ENCODE data around the gene KIAA1328. TPM values are rescaled to one million over a fixed set of nuclear protein-coding genes. Genes with fewer than 3 reads are reported as not detected.
A peak's percentile ranks its signal among the peaks of the same experiment; 100 is the strongest.
"Not testable (repeated sequence)": the region's sequence is repeated elsewhere in the genome, so short reads cannot be mapped to it uniquely, and the experiment has no call there.

KIAA1328 gene
- total RNA-seq, 1 donor from 2014 or later = 3.9 TPM

DNA sequence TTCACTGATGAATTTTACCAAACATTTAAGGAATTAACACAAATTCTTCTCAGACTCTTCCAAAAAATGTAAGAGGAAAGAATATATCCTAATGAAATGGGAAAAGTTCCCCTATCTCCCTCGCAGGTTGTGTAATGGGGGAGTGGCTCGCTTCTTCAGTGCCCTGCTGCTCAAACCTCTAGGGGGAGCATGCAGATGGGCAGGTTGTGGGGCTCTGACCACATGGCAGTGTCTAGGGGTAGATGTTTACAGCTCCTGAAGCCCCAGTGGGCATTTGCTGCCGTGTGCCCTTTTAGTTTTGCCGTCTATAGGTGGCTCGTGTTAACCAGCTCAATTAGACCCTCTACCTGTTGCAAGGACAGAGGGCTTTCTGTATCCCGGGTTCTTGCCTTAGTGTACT is 338.0 kb downstream of the KIAA1328 start:
- not testable (repeated sequence) for ATAC-seq; DNase-seq (ENCODE audit: missing footprints)

DNA sequence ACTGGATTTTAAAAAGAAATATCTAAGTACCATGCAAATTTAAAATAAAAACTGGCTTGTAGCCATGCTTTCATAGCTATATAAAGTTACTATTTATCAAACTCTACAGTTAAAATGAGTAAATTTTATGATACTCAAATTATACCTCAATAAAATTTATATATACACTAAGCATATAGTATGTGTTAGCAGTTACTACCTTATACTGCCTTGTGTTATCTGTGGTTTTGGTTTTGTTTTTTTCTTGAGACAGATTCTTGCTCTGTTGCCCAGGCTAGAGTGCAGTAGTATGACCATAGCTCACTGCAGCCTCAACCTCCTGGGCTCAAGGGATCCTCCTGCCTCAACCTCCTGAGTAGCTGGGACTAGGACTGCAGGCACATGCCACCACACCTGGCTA is 342.1 kb downstream of the KIAA1328 start:
- intact Hi-C loops (cut with DNase I) = no loop called here
- no peak for ATAC-seq
- no peak for DNase-seq (ENCODE audit: missing footprints)

More for the DNA sequence above, 338.0 kb downstream of the KIAA1328 start:
- intact Hi-C loops (cut with DNase I) = not testable (repeated sequence)

DNA sequence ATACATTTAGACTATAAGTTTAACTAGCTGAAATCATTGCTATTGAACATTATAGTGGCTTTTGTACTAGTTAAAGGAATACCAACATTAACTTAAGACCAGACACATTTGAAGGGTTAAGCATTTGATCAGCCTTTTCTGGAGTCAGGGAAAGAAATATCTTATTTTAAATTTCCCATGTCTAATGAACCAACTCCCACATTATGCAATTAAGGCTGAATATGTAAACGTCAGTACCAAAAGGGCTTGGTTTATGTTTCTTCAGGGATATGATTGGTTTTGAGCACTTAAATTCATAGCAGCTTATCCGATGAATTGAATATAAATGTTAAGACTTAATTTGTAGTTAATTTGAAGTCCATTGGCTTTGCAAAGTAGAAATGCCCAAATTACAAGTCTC is 344.5 kb downstream of the KIAA1328 start:
- DNase-seq (ENCODE audit: missing footprints) (no peak), ATAC-seq (no peak)
- intact Hi-C loops (cut with DNase I) = no loop called here

- intact Hi-C loops (cut with DNase I) = no loop called here
- ATAC-seq = no peak
- DNase-seq (ENCODE audit: missing footprints) = no peak
Observed at GRCh38 chr18:37175727-37176620, 347.0 kb downstream of the KIAA1328 start.

- intact Hi-C loops (cut with DNase I) = no loop called here
- no peak for DNase-seq (ENCODE audit: missing footprints)
- no peak for ATAC-seq
Observed at GRCh38 chr18:37176621-37176934, 347.7 kb downstream of the KIAA1328 start.

DNA sequence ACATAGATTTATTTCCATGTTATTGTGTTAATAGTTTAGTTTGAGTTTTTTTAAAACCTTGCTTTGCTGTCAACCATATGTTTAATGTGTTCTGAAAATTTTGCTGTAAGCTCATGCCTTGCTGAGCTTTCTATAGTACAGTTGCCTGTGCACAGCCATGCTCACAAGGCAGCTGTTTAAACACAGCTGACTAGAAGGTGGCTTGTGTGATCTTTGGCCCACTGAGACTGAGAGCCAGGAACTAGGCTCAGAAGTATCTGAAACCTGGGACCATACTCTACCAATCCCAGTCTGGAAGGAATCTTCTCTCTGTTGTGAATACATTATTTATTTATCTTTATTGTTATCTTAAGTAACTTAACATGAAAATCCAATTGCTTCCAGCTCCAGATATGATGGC is 350.5 kb downstream of the KIAA1328 start:
- intact Hi-C loops (cut with DNase I) = no loop called here
- ATAC-seq (no peak), DNase-seq (ENCODE audit: missing footprints) (no peak)

DNA sequence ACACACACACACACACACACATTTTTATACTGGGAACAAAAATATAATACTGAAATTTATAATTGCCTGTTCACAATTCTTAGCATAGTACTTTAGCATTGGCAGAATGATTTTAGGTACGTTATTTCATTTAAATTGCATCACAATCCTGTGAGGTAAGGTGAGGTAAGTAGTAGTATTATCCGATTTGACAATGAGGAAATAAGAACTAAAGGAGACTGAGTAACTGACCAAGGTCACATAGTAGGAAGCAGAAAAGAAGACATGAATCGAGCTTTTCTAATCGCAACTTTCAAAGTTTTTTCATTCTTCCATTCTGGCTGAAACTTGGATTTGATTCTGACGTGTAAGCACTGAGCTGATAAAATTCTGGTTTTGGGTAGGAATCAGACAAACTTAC is 351.2 kb downstream of the KIAA1328 start:
- intact Hi-C loops (cut with DNase I) = no loop called here
- DNase-seq (ENCODE audit: missing footprints) = no peak
- ATAC-seq = no peak

DNA sequence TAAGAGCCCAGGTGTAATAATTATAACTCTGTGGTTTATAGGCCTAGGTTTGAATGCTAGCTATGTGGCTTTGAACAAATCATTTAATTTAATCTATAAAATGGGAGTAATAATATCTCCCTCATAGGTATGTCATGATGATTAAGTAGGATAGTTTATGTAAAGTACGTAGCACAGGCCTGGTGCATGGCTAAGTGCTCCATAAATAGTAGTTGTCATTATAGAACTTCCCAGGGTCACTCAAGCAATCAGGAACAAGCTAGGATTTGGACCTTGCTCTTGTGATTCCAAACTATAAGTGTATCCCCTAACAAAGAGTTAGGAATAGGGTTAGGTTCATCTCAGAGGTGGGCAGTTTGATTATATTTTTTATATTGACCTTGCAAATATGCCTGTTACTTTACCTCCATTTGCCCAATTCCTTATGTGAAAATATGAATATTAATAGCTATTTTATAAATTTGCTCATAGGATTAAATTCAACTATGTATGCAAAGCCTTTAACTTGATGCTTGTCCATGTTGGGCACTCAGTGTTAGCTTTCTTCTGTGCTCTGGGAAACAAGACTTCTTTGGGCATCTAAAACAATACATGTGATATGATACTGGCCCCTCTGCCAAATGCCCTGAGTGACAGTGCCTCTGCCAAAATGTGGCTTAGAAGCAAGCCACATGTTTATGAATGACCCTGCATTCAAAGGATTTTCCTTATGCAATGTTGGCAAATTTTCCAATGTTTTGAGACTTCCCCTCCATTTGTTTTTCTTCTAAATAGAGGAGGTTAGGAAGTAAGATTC is 353.6 kb downstream of the KIAA1328 start:
- ATAC-seq (peak; percentile 37), DNase-seq (ENCODE audit: missing footprints) (no peak)
- intact Hi-C loops (cut with DNase I) = no loop called here

DNA sequence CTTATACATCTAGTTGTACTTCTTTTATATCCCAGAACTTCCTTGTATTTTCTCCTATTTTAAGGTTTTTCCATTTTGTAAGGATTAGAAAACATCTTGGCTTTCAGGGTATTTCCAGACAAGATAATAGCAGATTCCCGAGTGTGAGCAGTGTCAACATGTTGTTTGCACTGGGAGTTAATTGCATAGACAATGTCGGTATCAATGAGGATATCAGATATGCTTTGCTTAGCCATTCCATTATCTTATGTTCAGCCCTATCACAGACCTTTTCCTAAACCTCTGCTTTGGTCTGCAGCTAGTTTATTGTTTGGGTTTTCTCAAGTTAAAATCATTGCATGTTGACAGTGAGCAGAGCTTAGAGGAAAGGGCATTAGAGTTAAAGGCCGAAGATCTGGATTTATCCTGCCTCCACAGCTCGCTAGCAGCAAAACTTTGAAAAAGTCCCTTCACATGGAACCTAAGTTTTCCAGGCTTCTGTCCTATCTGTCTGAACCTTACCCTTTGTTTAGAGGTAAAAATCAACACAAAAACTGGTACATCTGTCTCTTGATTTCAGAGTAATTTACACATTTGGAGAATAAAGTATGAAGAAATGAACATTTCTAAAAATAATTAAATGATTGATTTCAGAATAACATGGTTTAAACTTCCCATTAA is 355.4 kb downstream of the KIAA1328 start:
- ATAC-seq = no peak
- intact Hi-C loops (cut with DNase I) = no loop called here
- DNase-seq (ENCODE audit: missing footprints) = no peak

DNA sequence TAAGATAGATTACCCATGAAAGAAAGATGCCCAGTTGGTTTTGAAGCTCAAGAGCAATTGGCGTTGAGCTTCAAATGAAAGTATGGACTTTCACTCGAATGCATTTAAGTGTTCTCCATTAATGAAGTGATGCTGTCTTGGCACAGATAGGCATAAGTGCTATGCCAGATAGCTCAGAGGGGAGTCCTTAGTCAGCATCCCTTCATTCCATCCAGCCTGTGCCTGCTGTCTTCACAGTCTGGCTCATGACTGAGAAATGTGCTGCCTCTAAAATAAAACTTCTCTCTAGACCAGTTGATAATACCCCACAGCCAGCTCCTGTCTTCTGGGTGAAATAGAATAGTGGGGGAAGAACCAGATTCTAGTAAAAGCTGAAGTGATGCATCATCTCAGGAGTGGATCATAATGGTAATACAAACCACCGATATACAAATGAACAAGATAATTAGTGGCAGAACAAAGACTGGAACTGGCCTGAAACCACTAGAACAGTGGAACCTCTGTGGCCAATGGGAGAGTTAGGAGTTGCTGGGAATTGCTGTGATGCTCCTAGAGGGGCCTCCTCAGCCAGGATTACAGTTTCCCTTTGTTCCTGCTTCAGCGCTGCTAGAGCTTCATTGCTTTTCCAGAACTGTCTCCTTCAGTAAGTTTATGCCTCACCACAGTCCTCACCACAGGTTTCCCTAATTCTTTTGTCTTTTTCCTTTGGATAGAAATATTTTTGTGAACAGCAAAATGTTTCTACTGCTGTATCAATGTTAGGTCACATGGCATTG is 359.3 kb downstream of the KIAA1328 start:
- intact Hi-C loops (cut with DNase I) = no loop called here
- ATAC-seq (no peak), DNase-seq (ENCODE audit: missing footprints) (no peak)

DNA sequence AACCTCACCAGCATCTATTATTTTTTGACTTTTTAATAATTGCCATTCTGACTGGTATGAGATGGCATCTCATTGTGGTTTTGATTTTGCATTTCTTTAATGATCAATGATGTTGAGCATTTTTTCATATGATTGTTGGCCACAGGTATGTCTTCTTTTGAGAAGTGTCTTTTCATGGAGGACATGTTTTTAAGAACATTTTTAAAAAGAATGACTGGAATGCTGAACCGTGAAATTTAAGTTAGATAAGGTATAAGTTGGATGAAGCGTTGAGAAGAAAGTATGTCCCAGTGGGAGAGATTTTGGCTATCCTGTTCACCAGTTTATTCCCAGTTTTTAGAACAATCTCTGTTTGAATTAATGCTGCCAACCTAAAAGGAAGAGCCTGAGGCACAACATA is 370.8 kb downstream of the KIAA1328 start:
- DNase-seq (ENCODE audit: missing footprints) (no peak), ATAC-seq (no peak)
- intact Hi-C loops (cut with DNase I) = no loop called here

GRCh38 chr18:37207343-37207742 is 378.4 kb downstream of the KIAA1328 start:
- no peak for ATAC-seq
- no peak for DNase-seq (ENCODE audit: missing footprints)
- intact Hi-C loops (cut with DNase I) = no loop called here

- no peak for ATAC-seq
- intact Hi-C loops (cut with DNase I) = no loop called here
Observed at GRCh38 chr18:37210781-37211180, 381.9 kb downstream of the KIAA1328 start.

GRCh38 chr18:37218022-37218590 is 389.2 kb downstream of the KIAA1328 start:
- ATAC-seq (no peak), DNase-seq (ENCODE audit: missing footprints) (no peak)
- intact Hi-C loops (cut with DNase I) = no loop called here

More at GRCh38 chr18:37210781-37211180, 381.9 kb downstream of the KIAA1328 start:
- no peak for DNase-seq (ENCODE audit: missing footprints)

DNA sequence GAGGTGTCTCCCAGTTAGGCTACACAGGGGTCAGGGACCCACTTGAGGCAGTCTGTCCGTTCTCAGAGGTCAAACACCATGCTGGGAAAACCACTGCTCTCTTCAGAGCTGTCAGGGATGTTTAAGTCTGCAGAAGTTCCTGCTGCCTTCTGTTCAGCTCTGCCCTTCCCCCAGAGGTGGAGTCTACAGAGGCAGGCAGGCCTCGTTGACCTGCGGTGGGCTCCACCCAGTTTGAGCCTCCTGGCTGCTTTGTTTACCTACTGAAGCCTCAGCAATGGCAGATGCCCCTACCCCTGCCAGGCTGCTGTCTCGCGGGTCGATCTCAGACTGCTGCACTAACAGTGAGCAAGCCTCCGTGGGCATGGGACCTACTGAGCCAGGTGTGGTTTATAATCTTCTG is 390.3 kb downstream of the KIAA1328 start:
- no peak for DNase-seq (ENCODE audit: missing footprints)
- intact Hi-C loops (cut with DNase I) = no loop called here
- no peak for ATAC-seq

- intact Hi-C loops (cut with DNase I) = no loop called here
- ATAC-seq = no peak
- no peak for DNase-seq (ENCODE audit: missing footprints)
Observed at GRCh38 chr18:37222354-37222998, 393.5 kb downstream of the KIAA1328 start.

DNA sequence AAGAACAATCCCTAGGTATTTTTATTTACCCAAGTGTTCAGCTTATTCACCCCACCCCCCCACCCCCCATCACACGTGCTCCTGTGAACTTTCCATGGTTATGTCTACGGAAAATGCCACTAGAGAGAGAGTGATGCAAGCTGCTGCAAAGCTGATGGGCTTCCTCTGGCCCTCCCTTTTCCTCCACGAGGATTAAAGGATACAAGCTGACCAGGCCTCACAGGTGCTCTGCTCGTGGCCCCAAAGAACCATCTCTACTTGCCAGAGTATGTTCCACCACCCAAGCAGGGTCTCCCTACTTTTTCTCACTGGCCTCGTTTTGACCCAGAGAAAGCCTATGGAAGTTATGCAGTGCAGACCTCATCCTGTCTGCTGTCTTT is 394.1 kb downstream of the KIAA1328 start:
- intact Hi-C loops (cut with DNase I) = no loop called here
- ATAC-seq = no peak
- no peak for DNase-seq (ENCODE audit: missing footprints)

GRCh38 chr18:37225279-37225678 is 396.4 kb downstream of the KIAA1328 start:
- intact Hi-C loops (cut with DNase I) = no loop called here
- no peak for DNase-seq (ENCODE audit: missing footprints)
- no peak for ATAC-seq
